Cardiac muscle cell (in vitro differentiated cells and primary cell): ENCODE measurements around the gene CEACAM5. TPM values are rescaled to one million over a fixed set of nuclear protein-coding genes. Genes with fewer than 3 reads are reported as not detected.

Source experiments
- DNase-seq, 2 donors: peaks; one replicate each; pipeline versions ENCODE4 v3.0.0 to v3.0.0-alpha.2; 2010 to 2017; ENCODE audit warnings: low read depth in 1 of 2, low spot score in 1 of 2
- H3K27ac ChIP-seq: fragments of 200-600 bp; sonication (generic); 2 replicates; pipeline ENCODE4 v1.5.1; 2016
- H3K27me3 ChIP-seq: fragments of 200-600 bp; sonication (generic); 2 replicates; pipeline ENCODE4 v1.6.0; 2016; ENCODE audit warnings: control low read depth
- H3K36me3 ChIP-seq: fragments of 200-600 bp; sonication (generic); 2 replicates; pipeline ENCODE4 v1.5.1; 2016; ENCODE audit warnings: control low read depth
- H3K4me1 ChIP-seq: fragments of 200-600 bp; sonication (generic); 2 replicates; pipeline ENCODE4 v1.8.1; 2017; ENCODE audit warnings: low read depth, mild to moderate bottlenecking, mixed run types
- H3K4me3 ChIP-seq: fragments of 200-600 bp; sonication (generic); 2 replicates; pipeline ENCODE4 v1.5.1; 2016; ENCODE audit warnings: mild to moderate bottlenecking
- H3K9me3 ChIP-seq: fragments of 200-600 bp; sonication (generic); 2 replicates; pipeline ENCODE4 v1.5.1; 2017; ENCODE audit warnings: low read depth, mild to moderate bottlenecking, control low read depth
- CTCF ChIP-seq: IDR thresholded peaks from 2 replicates; pipeline ENCODE4 v1.5.1; 2012; ENCODE audit warnings: low read depth, mild to moderate bottlenecking, low read length
- polyA plus RNA-seq: library from polyadenylated mRNA; unstranded; fragments of >200 nt; fragmentation: Nextera tagmentation; extraction: Ambion mirVana; gene quantifications from 2 replicates; pipeline ENCODE4 v1.2.1, GENCODE V29; 2016
- total RNA-seq: library from RNA; depleted of rRNA; stranded (reverse); fragments of >200 nt; gene quantifications from 2 replicates; pipeline ENCODE4 v1.2.3, GENCODE V29; 2016

The CEACAM5 gene
- total and polyA plus RNA-seq, 2 experiments from 2014 or later, result not detected

- no peak for DNase-seq
Observed at GRCh38 chr19:41718761-41719160, 10.3 kb downstream of the CEACAM5 start.

GRCh38 chr19:41720103-41720502 lies 11.7 kb downstream of the CEACAM5 start:
- no peaks in the 10 kb centered on the region for H3K9me3 ChIP-seq
- no peak for DNase-seq
- no peaks in the 10 kb centered on the region for H3K4me1 ChIP-seq
- H3K4me3 ChIP-seq, result no peak overlapping the region
- H3K27ac ChIP-seq, result no peak overlapping the region
- no peaks in the 10 kb centered on the region for H3K36me3 ChIP-seq
- H3K27me3 ChIP-seq, result no peaks in the 10 kb centered on the region
- no peak for TF ChIP-seq CTCF

More at GRCh38 chr19:41718761-41719160, 10.3 kb downstream of the CEACAM5 start:
- Histone ChIP-seq H3K36me3 (no peaks in the 10 kb centered on the region), H3K27ac (no peak overlapping the region), H3K9me3 (no peaks in the 10 kb centered on the region), H3K4me1 (no peaks in the 10 kb centered on the region), H3K4me3 (no peak overlapping the region), H3K27me3 (no peaks in the 10 kb centered on the region)
- no peak for TF ChIP-seq CTCF

GRCh38 chr19:41726493-41726892 lies 18.1 kb downstream of the CEACAM5 start:
- TF ChIP-seq CTCF, result no peak
- Histone ChIP-seq H3K27me3 (no peaks in the 10 kb centered on the region), H3K9me3 (no peaks in the 10 kb centered on the region), H3K27ac (no peak overlapping the region), H3K4me1 (no peaks in the 10 kb centered on the region), H3K36me3 (no peaks in the 10 kb centered on the region), H3K4me3 (no peak overlapping the region)
- no peak for DNase-seq

GRCh38 chr19:41734156-41734555 lies 25.7 kb downstream of the CEACAM5 start:
- Histone ChIP-seq H3K27ac (no peak overlapping the region), H3K27me3 (no peaks in the 10 kb centered on the region), H3K9me3 (no peaks in the 10 kb centered on the region), H3K4me1 (no peaks in the 10 kb centered on the region), H3K36me3 (no peaks in the 10 kb centered on the region), H3K4me3 (no peak overlapping the region)
- TF ChIP-seq CTCF, result no peak
- no peak for DNase-seq

GRCh38 chr19:41734585-41734984 lies 26.2 kb downstream of the CEACAM5 start:
- no peak overlapping the region for H3K4me3 ChIP-seq
- TF ChIP-seq CTCF, result no peak
- no peaks in the 10 kb centered on the region for H3K9me3 ChIP-seq
- H3K4me1 ChIP-seq, result no peaks in the 10 kb centered on the region
- no peaks in the 10 kb centered on the region for H3K36me3 ChIP-seq
- H3K27ac ChIP-seq, result no peak overlapping the region
- DNase-seq, result no peak
- H3K27me3 ChIP-seq, result no peaks in the 10 kb centered on the region
